Measurements from ENCODE around the gene TANC1. TPM values are rescaled to one million over a fixed set of nuclear protein-coding genes. Genes with fewer than 3 reads are reported as not detected.

TANC1 gene
- total and polyA plus RNA-seq, 2 of the 4 experiments (the other 2 are of a cell fraction): 10.2 to 12.9 TPM

- H2AK9ac ChIP-seq (replicated peaks; ENCODE audit: low read depth, low read length, poor library complexity): no peak overlapping the region
- peaks cover 6% of the 10 kb centered on the region; the same call in 1 of the 2 replicates for H3K4me1 ChIP-seq (ENCODE audit: control insufficient read depth, insufficient read depth, low read length)
- H3K36me3 ChIP-seq (ENCODE audit: control insufficient read depth, insufficient read depth, low read length): no peaks in the 10 kb centered on the region
- H3K4me3 ChIP-seq (ENCODE audit: insufficient read depth, low read depth, low read length): no peak overlapping the region
- no peaks in the 10 kb centered on the region for H3K27me3 ChIP-seq (ENCODE audit: control insufficient read depth, insufficient read depth, low read length)
- no TSS peak for BruUV-seq (replicated peaks)
- no peak overlapping the region for H2AK5ac ChIP-seq (ENCODE audit: low read depth, low read length)
- no peak overlapping the region for H2AFZ ChIP-seq (replicated peaks; ENCODE audit: low read length, poor library complexity)
- no peak overlapping the region for H3K9ac ChIP-seq (ENCODE audit: low read depth, low read length)
- H4K5ac ChIP-seq (ENCODE audit: low read depth, low read length): no peak overlapping the region
- no peak overlapping the region for H3K4me2 ChIP-seq (ENCODE audit: low read depth, low read length)
- no peak overlapping the region for H3K18ac ChIP-seq (ENCODE audit: low read depth, low read length)
- no peak overlapping the region for H3K4ac ChIP-seq (ENCODE audit: low read depth, low read length)
- no peak overlapping the region for H2BK5ac ChIP-seq (ENCODE audit: low read depth, low read length, poor library complexity, severe bottlenecking)
- dilution Hi-C loops (cut with HindIII; ENCODE audit: low sequenced_read_pairs, unreplicated experiment): no loop called here
- no peak overlapping the region for H2BK15ac ChIP-seq (ENCODE audit: low read depth, low read length)
- no peak overlapping the region for H2BK20ac ChIP-seq (ENCODE audit: low read depth, low read length)
- POLR2A ChIA-PET (ENCODE audit: unreplicated experiment): no interaction called here
- no peak overlapping the region for H3K27ac ChIP-seq (ENCODE audit: insufficient read depth, low read length)
- no peak overlapping the region for H4K8ac ChIP-seq (ENCODE audit: low read depth in 2 of 2, low read length in 2 of 2)
- CTCF ChIA-PET: no interaction called here
- no peak for TF ChIP-seq CHD1 (IDR thresholded peaks at IDR 0.05; ENCODE audit: low read depth, low read length)
- TF ChIP-seq MXI1 (IDR thresholded peaks at IDR 0.05; ENCODE audit: borderline replicate concordance, low read depth, low read length): no peak
- TF ChIP-seq, protein P1, sequence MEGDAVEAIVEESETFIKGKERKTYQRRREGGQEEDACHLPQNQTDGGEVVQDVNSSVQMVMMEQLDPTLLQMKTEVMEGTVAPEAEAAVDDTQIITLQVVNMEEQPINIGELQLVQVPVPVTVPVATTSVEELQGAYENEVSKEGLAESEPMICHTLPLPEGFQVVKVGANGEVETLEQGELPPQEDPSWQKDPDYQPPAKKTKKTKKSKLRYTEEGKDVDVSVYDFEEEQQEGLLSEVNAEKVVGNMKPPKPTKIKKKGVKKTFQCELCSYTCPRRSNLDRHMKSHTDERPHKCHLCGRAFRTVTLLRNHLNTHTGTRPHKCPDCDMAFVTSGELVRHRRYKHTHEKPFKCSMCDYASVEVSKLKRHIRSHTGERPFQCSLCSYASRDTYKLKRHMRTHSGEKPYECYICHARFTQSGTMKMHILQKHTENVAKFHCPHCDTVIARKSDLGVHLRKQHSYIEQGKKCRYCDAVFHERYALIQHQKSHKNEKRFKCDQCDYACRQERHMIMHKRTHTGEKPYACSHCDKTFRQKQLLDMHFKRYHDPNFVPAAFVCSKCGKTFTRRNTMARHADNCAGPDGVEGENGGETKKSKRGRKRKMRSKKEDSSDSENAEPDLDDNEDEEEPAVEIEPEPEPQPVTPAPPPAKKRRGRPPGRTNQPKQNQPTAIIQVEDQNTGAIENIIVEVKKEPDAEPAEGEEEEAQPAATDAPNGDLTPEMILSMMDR (conservative IDR thresholded peaks at IDR 0.05; ENCODE audit: low read depth, low read length): no peak
- no peak for TF ChIP-seq RFX5 (IDR thresholded peaks at IDR 0.05; ENCODE audit: low read depth, low read length)
- no peak for TF ChIP-seq RAD21 (IDR thresholded peaks at IDR 0.05; ENCODE audit: low read length)
- TF ChIP-seq CEBPB (IDR thresholded peaks at IDR 0.05; ENCODE audit: low read depth, low read length): no peak
- TF ChIP-seq NFE2L2 (IDR thresholded peaks at IDR 0.05; ENCODE audit: low read depth, low read length): no peak
- DNase-seq (no peak), ATAC-seq (ENCODE audit: low read depth) (no peak)
- H3K9me1 ChIP-seq (ENCODE audit: insufficient read depth, low read length): 0 out of 2 replicates have a peak, but pooled peaks cover 5% of the 10 kb centered on the region
- H2BK120ac ChIP-seq (ENCODE audit: low read depth, low read length): no peak overlapping the region
- H4K91ac ChIP-seq (ENCODE audit: insufficient read depth, low read depth, low read length): no peak overlapping the region
- in situ Hi-C loops (cut with MboI; ENCODE audit: low sequenced_read_pairs): no loop called here
- no peak overlapping the region for H3K56ac ChIP-seq (ENCODE audit: extremely low read depth, insufficient read depth, low read length)
- H3K79me1 ChIP-seq (ENCODE audit: low read depth in 1 of 2, low read length in 2 of 2): no peaks in the 10 kb centered on the region
- intact Hi-C loops (cut with micrococcal nuclease): no loop called here
- H3K23ac ChIP-seq (ENCODE audit: low read depth, low read length): no peak overlapping the region
- no peak overlapping the region for H3K14ac ChIP-seq (replicated peaks; ENCODE audit: low read depth, low read length)
- H3K9me3 ChIP-seq (ENCODE audit: control insufficient read depth, insufficient read depth, low read length): peaks cover 5% of the 10 kb centered on the region
- no peaks in the 10 kb centered on the region for H4K20me1 ChIP-seq (ENCODE audit: insufficient read depth, low read length)
- WGBS, 2 experiments (ENCODE audit: extremely low coverage in 2 of 2, insufficient read length in 1 of 2): no CpG with 5 or more reads among the region's 2 CpGs
These were observed 39.9 kb upstream of the TANC1 start for GRCh38 chr2:158928515-158928914.

Data from IMR-90 (cell line).